Panc1 (cell line): Measurements from ENCODE around the gene SOBP.

Experiments
- CTCF ChIP-seq: fragments of 450-650 bp; IDR thresholded peaks from 2 replicates; pipeline ENCODE4 v1.5.1; 2017; ENCODE audit warnings: mild to moderate bottlenecking
- POLR2AphosphoS5 ChIP-seq: IDR thresholded peaks from 2 replicates; pipeline ENCODE4 v1.6.1; 2012; ENCODE audit warnings: mild to moderate bottlenecking, low read depth, low read length, moderate library complexity
- SIN3A ChIP-seq: IDR thresholded peaks from 2 replicates; pipeline ENCODE4 v1.6.1; 2012; ENCODE audit warnings: low read depth, mild to moderate bottlenecking, low read length, moderate library complexity, borderline replicate concordance; ENCODE audit not compliant: insufficient read depth
- TF ChIP-seq, protein P1 (sequence below), 2 experiments: IDR thresholded peaks; 2 replicates each; pipeline ENCODE4 v1.6.1; 2011 to 2012; ENCODE audit warnings: low read depth in 2 of 2, control low read depth in 1 of 2, low read length in 1 of 2, mild to moderate bottlenecking in 1 of 2, moderate library complexity in 1 of 2; ENCODE audit not compliant: insufficient read depth in 1 of 2

DNA sequence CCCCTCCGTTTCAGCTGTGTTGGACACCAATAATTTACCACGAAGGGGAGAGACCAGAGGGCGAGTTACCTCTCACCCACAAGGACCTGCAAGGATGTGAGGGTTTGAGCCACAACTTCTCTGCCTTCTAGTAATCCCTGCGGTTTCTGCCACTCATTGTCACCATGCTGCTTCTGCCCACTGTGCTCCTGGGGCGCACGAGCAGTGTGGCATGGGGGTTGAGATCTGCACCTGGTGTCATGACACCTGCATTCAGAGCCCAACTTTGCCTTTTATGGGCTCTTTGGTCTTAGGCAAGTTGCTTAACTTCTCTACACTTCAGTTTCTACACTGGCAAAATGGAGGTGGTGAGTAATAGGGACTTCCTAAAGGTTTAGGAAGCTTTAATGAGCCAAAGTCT is 84.9 kb downstream of the SOBP start:
- TF ChIP-seq CTCF (no peak), POLR2AphosphoS5 (no peak), SIN3A (no peak)
- TF ChIP-seq, protein P1, sequence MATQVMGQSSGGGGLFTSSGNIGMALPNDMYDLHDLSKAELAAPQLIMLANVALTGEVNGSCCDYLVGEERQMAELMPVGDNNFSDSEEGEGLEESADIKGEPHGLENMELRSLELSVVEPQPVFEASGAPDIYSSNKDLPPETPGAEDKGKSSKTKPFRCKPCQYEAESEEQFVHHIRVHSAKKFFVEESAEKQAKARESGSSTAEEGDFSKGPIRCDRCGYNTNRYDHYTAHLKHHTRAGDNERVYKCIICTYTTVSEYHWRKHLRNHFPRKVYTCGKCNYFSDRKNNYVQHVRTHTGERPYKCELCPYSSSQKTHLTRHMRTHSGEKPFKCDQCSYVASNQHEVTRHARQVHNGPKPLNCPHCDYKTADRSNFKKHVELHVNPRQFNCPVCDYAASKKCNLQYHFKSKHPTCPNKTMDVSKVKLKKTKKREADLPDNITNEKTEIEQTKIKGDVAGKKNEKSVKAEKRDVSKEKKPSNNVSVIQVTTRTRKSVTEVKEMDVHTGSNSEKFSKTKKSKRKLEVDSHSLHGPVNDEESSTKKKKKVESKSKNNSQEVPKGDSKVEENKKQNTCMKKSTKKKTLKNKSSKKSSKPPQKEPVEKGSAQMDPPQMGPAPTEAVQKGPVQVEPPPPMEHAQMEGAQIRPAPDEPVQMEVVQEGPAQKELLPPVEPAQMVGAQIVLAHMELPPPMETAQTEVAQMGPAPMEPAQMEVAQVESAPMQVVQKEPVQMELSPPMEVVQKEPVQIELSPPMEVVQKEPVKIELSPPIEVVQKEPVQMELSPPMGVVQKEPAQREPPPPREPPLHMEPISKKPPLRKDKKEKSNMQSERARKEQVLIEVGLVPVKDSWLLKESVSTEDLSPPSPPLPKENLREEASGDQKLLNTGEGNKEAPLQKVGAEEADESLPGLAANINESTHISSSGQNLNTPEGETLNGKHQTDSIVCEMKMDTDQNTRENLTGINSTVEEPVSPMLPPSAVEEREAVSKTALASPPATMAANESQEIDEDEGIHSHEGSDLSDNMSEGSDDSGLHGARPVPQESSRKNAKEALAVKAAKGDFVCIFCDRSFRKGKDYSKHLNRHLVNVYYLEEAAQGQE (IDR thresholded peaks at IDR 0.05; ENCODE audit: insufficient read depth in 1 of 2, low read depth in 2 of 2, low read length in 1 of 2): no peak
